Prostate gland (tissue), 2 donors: ENCODE data around the gene RAB36.
A peak's percentile ranks its signal among the peaks of the same experiment; 100 is the strongest.

ENCODE experiments used
- POLR2A ChIP-seq: fragments of 450-650 bp; IDR thresholded peaks from one replicate; pipeline ENCODE4 v1.6.1; 2016; ENCODE audit warnings: antibody characterized with exemption, mild to moderate bottlenecking
- POLR2AphosphoS5 ChIP-seq: sonication (generic); formaldehyde crosslinking; IDR thresholded peaks from one replicate; pipeline ENCODE4 v1.6.1; 2017; ENCODE audit warnings: antibody characterized with exemption
- TF ChIP-seq, protein P1 (sequence below), 4 experiments: fragments of 200-600 bp in 2 of 4; fragments of 450-650 bp in 2 of 4; sonication (generic) in 2 of 4; IDR thresholded peaks; 1 replicate in 3 of 4; 2 replicates in 1 of 4; pipeline ENCODE4 v1.5.1; 2016 to 2019; ENCODE audit warnings: antibody characterized with exemption in 4 of 4, mild to moderate bottlenecking in 2 of 4, moderate library complexity in 2 of 4

DNA sequence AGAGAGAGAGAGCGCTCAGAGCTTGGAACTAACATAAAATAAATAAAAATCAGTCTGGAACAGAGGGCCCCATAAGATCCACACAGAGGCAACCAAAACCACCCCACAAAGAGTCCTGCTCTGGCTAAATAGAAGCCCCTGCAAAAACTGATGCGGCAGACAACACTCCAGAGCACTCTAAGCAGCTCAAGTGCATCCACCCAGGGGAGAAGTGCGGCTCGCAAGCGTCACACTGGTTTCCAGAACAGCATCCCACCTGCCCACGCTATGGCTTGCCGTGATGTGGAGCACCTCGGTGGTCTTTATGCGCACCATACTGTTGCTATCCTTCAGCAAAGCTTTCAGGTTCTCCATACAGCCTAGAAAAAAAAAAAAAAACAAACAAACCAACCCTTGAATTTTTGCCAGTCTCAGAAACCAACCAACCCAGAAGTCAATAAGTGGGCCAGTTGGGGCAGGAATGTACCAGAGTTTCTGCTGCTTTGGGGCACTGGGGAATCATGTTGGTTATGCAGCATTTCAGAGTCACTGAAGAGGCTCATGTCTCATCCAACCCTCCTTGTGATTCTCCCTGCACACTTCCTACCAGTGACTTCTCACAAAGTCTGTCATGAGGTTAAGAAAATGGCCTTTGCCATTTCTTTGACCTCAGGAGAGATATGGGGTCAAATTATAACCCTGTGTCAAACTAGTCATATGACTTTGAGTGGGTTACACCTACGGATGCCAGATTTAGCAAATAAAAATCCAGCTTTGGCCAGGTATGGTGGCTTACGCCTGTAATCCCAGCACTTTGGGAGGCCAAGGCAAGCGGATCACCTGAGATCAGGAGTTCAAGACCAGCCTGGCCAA is 6.5 kb upstream of the RAB36 start:
- TF ChIP-seq, protein P1, sequence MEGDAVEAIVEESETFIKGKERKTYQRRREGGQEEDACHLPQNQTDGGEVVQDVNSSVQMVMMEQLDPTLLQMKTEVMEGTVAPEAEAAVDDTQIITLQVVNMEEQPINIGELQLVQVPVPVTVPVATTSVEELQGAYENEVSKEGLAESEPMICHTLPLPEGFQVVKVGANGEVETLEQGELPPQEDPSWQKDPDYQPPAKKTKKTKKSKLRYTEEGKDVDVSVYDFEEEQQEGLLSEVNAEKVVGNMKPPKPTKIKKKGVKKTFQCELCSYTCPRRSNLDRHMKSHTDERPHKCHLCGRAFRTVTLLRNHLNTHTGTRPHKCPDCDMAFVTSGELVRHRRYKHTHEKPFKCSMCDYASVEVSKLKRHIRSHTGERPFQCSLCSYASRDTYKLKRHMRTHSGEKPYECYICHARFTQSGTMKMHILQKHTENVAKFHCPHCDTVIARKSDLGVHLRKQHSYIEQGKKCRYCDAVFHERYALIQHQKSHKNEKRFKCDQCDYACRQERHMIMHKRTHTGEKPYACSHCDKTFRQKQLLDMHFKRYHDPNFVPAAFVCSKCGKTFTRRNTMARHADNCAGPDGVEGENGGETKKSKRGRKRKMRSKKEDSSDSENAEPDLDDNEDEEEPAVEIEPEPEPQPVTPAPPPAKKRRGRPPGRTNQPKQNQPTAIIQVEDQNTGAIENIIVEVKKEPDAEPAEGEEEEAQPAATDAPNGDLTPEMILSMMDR (IDR thresholded peaks at IDR 0.05): no peak
- TF ChIP-seq POLR2A: no peak
- peak; percentile 52 for TF ChIP-seq POLR2AphosphoS5
